Stomach (tissue), 4 donors: ENCODE data around the gene TAS1R2.

ENCODE experiments used
- CTCF ChIP-seq, 7 experiments: fragments of 450-650 bp in 4 of 7; fragments of 200-600 bp in 3 of 7; sonication (generic) in 3 of 7; IDR thresholded peaks; one replicate each; pipeline ENCODE4 v1.5.1; 2016 to 2019; ENCODE audit warnings: antibody characterized with exemption in 7 of 7, control low read depth in 2 of 7, mild to moderate bottlenecking in 1 of 7
- POLR2A ChIP-seq, 4 donors: fragments of 450-650 bp; IDR thresholded peaks; one replicate each; pipeline ENCODE4 v1.6.1; 2016; ENCODE audit warnings: antibody characterized with exemption in 4 of 4, control low read depth in 2 of 4, mild to moderate bottlenecking in 1 of 4, moderate library complexity in 1 of 4
- POLR2AphosphoS5 ChIP-seq, 3 donors: sonication (generic); formaldehyde crosslinking; IDR thresholded peaks; one replicate each; pipeline ENCODE4 v1.6.1; 2016; ENCODE audit warnings: antibody characterized with exemption in 3 of 3

- no peak for TF ChIP-seq POLR2A (IDR thresholded peaks at IDR 0.05)
- no peak for TF ChIP-seq CTCF (IDR thresholded peaks at IDR 0.05)
- no peak for TF ChIP-seq POLR2AphosphoS5 (IDR thresholded peaks at IDR 0.05)
These were observed 60.0 kb downstream of the TAS1R2 start for GRCh38 chr1:18799454-18799853.
